Heart left ventricle (tissue), 16 donors: ENCODE measurements around the gene RUBCNL. TPM values are rescaled to one million over a fixed set of nuclear protein-coding genes. Genes with fewer than 3 reads are reported as not detected.

Experiments used
- ATAC-seq, 4 donors: fragments of 200-7000 bp; cut with Tn5 transposase; one replicate each; pipeline ENCODE4 v1.9.1; 2020 to 2022; ENCODE audit warnings: moderate library complexity in 4 of 4, mild to moderate bottlenecking in 3 of 4, moderate number of reproducible peaks in 1 of 4
- DNase-seq, 5 donors: peaks; one replicate each; pipeline ENCODE4 v3.0.0-alpha.2; 2020
- H3K27ac ChIP-seq, 12 donors: fragments of 200-600 bp; sonication (generic) in 4 of 12; one replicate each; pipeline versions ENCODE4 v1.5.0 to v1.8.0; 2016 to 2022; ENCODE audit warnings: mild to moderate bottlenecking in 2 of 12
- H3K27me3 ChIP-seq, 9 donors: fragments of 200-600 bp; sonication (generic) in 2 of 9; one replicate each; pipeline versions ENCODE4 v1.5.1 to v1.8.0; 2016 to 2022; ENCODE audit warnings: mild to moderate bottlenecking in 3 of 9
- H3K36me3 ChIP-seq, 9 donors: fragments of 200-600 bp; sonication (generic) in 2 of 9; one replicate each; pipeline versions ENCODE4 v1.5.0 to v1.8.0; 2018 to 2022; ENCODE audit warnings: mild to moderate bottlenecking in 2 of 9
- H3K4me1 ChIP-seq, 12 donors: fragments of 200-600 bp; sonication (generic) in 4 of 12; one replicate each; pipeline versions ENCODE4 v1.5.0 to v1.8.0; 2016 to 2022; ENCODE audit warnings: mild to moderate bottlenecking in 3 of 12
- H3K4me3 ChIP-seq, 12 donors: fragments of 200-600 bp; sonication (generic) in 4 of 12; one replicate each; pipeline versions ENCODE4 v1.5.0 to v1.8.0; 2017 to 2022; ENCODE audit warnings: mild to moderate bottlenecking in 9 of 12, moderate library complexity in 4 of 12
- H3K9me3 ChIP-seq, 12 donors: fragments of 200-600 bp; sonication (generic) in 4 of 12; one replicate each; pipeline versions ENCODE4 v1.5.0 to v1.8.0; 2016 to 2022; ENCODE audit warnings: mild to moderate bottlenecking in 1 of 12
- CTCF ChIP-seq, 12 donors: fragments of 200-600 bp; sonication (generic) in 4 of 12; IDR thresholded peaks; one replicate each; pipeline versions ENCODE4 v1.5.0 to v1.8.0; 2018 to 2022; ENCODE audit warnings: antibody characterized with exemption in 12 of 12, mild to moderate bottlenecking in 5 of 12
- POLR2A ChIP-seq, 2 donors: fragments of 450-650 bp; IDR thresholded peaks; one replicate each; pipeline ENCODE4 v1.6.1; 2017; ENCODE audit warnings: antibody characterized with exemption in 2 of 2, mild to moderate bottlenecking in 2 of 2, moderate library complexity in 2 of 2
- WGBS, 4 donors: extraction: QIAGEN DNeasy Blood & Tissue Kit in 2 of 4; methylation state at CpG; one replicate each; pipeline versions ENCODE4 v1.1.5 to v1.1.7; 2013 to 2018; 5-methylcytosine and 5-hydroxymethylcytosine counted together
- intact Hi-C, 10 donors: fragments of 100-400 bp; cut with DNase I; formaldehyde crosslinking; loops; one replicate each; pipeline versions ENCODE4 v1.11.1 to v1.14.2; 2022
- polyA plus RNA-seq, 2 donors: library from polyadenylated mRNA; stranded (reverse); fragments of 200-250 nt; gene quantifications; one replicate each; pipeline ENCODE4 v1.2.3, GENCODE V29; 2013
- total RNA-seq, 9 donors: library from RNA; depleted of rRNA in 2 of 9; stranded (reverse); fragments of >200 nt in 2 of 9; fragmentation: NEBNext Ultra II Directional in 3 of 9; extraction: Animal tissue kit (Norgen Biotek cat#: 25700) in 3 of 9; gene quantifications; one replicate each; pipeline versions ENCODE4 v1.1.0 to v1.2.4, GENCODE V29; 2016 to 2023
- donor health status: ischemic (EF 13 %, LVEDD 7.1; RV severe dilation, severe dysfunction).
- donor health status: healthy with polysubstance abuse.
- donor health status: DM: no; HTN: yes; CAD: no.
- donor health status: DM: no; HTN: no; CAD: no.
- donor health status: ischemic (EF 25% LVEDD 6.9; RV normal size, moderate dysfunction).
- donor health status: ischemic (EF 25% LVEDD 5.7; RV mildly dilated, moderate dysfunction).
- donor health status: healthy.
- donor health status: DM: yes; HTN: yes; CAD: no.
- donor health status: ischemic (EF 35%, LVEDD 5.7; RV mildly dilated, moderate dysfunction).
- donor health status: nonischemic (EF 11% LVEDD 7.7; RV severe dilation, severe dysfunction).
- donor health status: DM: yes; HTN: yes; CAD: no.
- donor health status: PGD.
- donor health status: ischemic (EF 29% LVEDD 5.4; RV normal size, mild dysfunction).
- donor health status: nonischemic (EF 23%, LVEDD 6.1; RV moderate dilation, normal function).

Gene RUBCNL
- total and polyA plus RNA-seq, 11 donors, result 0.25 to 5.9 (median 0.44) TPM; not detected in 1

GRCh38 chr13:46304546-46304945 lies 82.5 kb downstream of the RUBCNL start:
- DNase-seq, result no peak

GRCh38 chr13:46303742-46304385 lies 83.2 kb downstream of the RUBCNL start:
- ATAC-seq (no peak), DNase-seq (no peak)
- intact Hi-C loops, result no loop called here
- Histone ChIP-seq H3K9me3 (peaks cover 0 to 18% (median 2%) of the 10 kb centered on the region in 12 donors), H3K36me3 (no peaks in the 10 kb centered on the region), H3K27ac (peak overlapping the region in 1 of 12 donors; percentile 59), H3K4me3 (no peak overlapping the region), H3K27me3 (no peaks in the 10 kb centered on the region), H3K4me1 (peaks cover 0 to 14% (median 0%) of the 10 kb centered on the region in 12 donors)
- 74 to 80% (median 76%) methylated on average over 7 of the region's 7 CpGs for WGBS, 4 donors
- no peak for TF ChIP-seq CTCF (IDR thresholded peaks at IDR 0.05)

More at GRCh38 chr13:46304546-46304945, 82.5 kb downstream of the RUBCNL start:
- Histone ChIP-seq H3K27ac (peak overlapping the region in 1 of 12 donors; percentile 59), H3K36me3 (no peaks in the 10 kb centered on the region), H3K27me3 (no peaks in the 10 kb centered on the region), H3K9me3 (peaks cover 0 to 20% (median 2%) of the 10 kb centered on the region in 12 donors), H3K4me1 (peaks cover 0 to 14% (median 0%) of the 10 kb centered on the region in 12 donors), H3K4me3 (no peak overlapping the region)
- ATAC-seq, result no peak
- WGBS, 4 donors, result 76 to 88% (median 81%) methylated on average over 3 of the region's 3 CpGs
- no peak for TF ChIP-seq POLR2A (IDR thresholded peaks at IDR 0.05)
- no peak for TF ChIP-seq CTCF (IDR thresholded peaks at IDR 0.05)
- intact Hi-C loops, result no loop called here

- no peak for DNase-seq
- H3K27me3 ChIP-seq, result no peaks in the 10 kb centered on the region
- no peaks in the 10 kb centered on the region for H3K36me3 ChIP-seq
- 50 to 60% (median 58%) methylated on average over 3 of the region's 3 CpGs for WGBS, 4 donors
- peaks cover 0 to 10% (median 0%) of the 10 kb centered on the region in 12 donors for H3K9me3 ChIP-seq
- no peak for TF ChIP-seq CTCF (IDR thresholded peaks at IDR 0.05)
- TF ChIP-seq POLR2A (IDR thresholded peaks at IDR 0.05), result no peak
- H3K27ac ChIP-seq, result peak overlapping the region in 1 of 12 donors; percentile 89
- no peak for ATAC-seq
- H3K4me3 ChIP-seq, result no peak overlapping the region
- intact Hi-C loops, result no loop called here
- H3K4me1 ChIP-seq, result peaks cover 0 to 37% (median 5%) of the 10 kb centered on the region in 12 donors
Observed at GRCh38 chr13:46297361-46297811, 89.7 kb downstream of the RUBCNL start.

GRCh38 chr13:46296921-46297320 lies 90.1 kb downstream of the RUBCNL start:
- WGBS, 4 donors, result 45 to 63% (median 55%) methylated on average over 3 of the region's 3 CpGs
- Histone ChIP-seq H3K27ac (peak overlapping the region in 2 of 12 donors; percentile 32 to 89), H3K4me3 (peak overlapping the region in 1 of 12 donors; percentile 15), H3K27me3 (no peaks in the 10 kb centered on the region), H3K4me1 (peaks cover 0 to 37% (median 5%) of the 10 kb centered on the region in 12 donors), H3K9me3 (peaks cover 0 to 5% (median 0%) of the 10 kb centered on the region in 12 donors), H3K36me3 (no peaks in the 10 kb centered on the region)
- intact Hi-C loops, result no loop called here
- no peak for DNase-seq
- ATAC-seq, result peak in 1 of 4 donors; percentile 57
- TF ChIP-seq POLR2A (IDR thresholded peaks at IDR 0.05), result no peak
- TF ChIP-seq CTCF (IDR thresholded peaks at IDR 0.05), result no peak
